G401 (cell line): ENCODE results near the gene GGACT. TPM values are rescaled to one million over a fixed set of nuclear protein-coding genes. Genes with fewer than 3 reads are reported as not detected.
"Not testable (repeated sequence)": the region's sequence is repeated elsewhere in the genome, so short reads cannot be mapped to it uniquely, and the experiment has no call there.

ENCODE experiments used
- DNase-seq: peaks from one replicate; pipeline ENCODE4 v3.0.0-alpha.2; 2015; ENCODE audit warnings: low spot score
- in situ Hi-C: cut with HindIII; loops from 2 replicates; pipeline ENCODE4 v1.10.0; 2016; ENCODE audit warnings: low sequenced_read_pairs, mixed read lengths
- total RNA-seq: library from RNA; depleted of rRNA; stranded (reverse); fragments of >200 nt; shearing (Covaris generic); gene quantifications from 2 replicates; pipeline ENCODE4 v1.2.3, GENCODE V29; 2014; rRNA removed

Gene GGACT
- 11.4 and 17.8 TPM in 2 replicates for total RNA-seq

DNA sequence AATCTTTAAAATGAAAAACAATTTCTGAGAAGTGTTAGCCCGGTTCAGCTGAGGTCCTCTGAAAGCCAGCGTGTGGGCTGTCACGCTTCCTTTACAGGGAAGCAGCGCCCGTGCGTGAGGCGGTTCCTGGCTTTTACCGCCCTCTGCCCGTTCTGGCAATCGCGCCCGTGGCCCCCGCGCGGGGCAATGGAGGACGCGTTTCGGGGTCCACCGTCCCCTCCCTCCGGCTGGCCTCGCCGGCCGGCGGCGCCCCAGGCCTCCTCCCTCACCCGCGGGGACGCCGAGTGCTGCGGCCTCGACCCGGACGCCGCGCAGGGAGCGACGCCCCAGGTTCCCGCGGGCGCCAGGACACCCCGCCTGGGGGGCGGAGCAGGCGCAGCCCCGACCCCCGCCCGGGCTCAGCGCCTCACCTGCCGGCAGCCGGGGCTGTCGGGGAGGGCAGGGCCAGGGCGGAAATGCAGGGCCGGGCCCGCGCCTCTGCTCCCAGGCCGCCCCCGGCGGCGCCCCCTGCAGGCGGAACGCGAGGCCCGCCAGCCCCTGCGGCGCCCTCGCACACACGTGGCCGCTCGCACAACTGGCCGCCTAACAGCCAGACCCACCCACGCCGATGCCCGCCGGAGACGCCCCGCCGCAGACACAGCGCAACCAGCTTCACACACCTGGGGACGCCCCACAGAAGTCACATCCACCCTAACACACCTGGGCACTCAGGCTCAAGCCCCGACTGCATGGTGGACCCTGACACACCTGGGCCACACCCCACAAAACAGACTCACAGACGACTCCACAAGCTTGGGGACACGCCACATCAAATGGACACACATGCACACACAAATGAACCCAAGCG is at the start of gene GGACT:
TSS of gene GGACT (minus strand) at position 459 of the 847 bp plus-strand sequence. CDS start 56,198 bp downstream, outside the sequence.
- in situ Hi-C loops = no loop called here
- peak; percentile 54 for DNase-seq

- DNase-seq = no peak
- in situ Hi-C loops = no loop called here
Measured at GRCh38 chr13:100637796-100638195, 49.2 kb upstream of the GGACT start.

DNA sequence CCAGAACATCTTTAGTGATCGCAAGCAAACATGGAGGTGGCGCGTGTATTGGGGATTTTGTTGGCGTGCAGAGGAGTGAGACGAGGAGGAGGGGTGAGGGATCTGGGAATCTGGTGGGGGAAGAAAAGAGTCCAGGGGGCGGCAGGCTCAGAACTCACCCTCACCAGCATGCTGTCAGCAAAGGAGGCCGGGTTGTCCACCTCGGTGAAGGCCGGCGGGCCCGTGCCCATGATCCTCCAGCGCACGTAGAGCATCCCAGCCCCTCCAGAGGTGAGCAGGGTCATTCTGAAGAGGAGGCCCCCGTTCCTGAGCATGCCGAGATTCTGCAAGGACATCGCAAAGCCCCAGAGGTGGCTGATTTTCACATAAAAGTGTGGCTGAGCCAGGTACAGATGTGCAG is 48.8 kb upstream of the GGACT start:
- DNase-seq = no peak
- in situ Hi-C loops = no loop called here

- no peak for DNase-seq
- in situ Hi-C loops = no loop called here
Measured at GRCh38 chr13:100636441-100636840, 47.9 kb upstream of the GGACT start.

DNA sequence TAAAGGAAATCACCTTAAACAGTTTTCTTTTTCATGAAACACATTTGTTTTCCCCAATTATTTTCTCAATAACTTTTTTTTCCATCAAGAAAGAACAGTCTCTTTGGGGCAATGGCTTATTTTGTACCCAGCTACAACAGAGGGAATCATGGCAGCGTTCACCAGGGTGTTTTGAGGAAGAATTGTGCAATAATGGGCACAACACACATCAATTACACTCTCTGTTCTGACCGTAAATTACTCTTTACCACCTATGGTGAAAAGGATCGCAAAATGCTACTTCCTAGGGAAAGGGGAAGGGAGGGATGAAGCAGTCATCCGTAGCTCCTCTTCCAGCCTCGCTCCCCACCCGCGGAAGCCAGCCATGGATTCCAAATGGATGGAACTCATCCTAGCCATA is 47.4 kb upstream of the GGACT start:
- in situ Hi-C loops = no loop called here
- no peak for DNase-seq

DNA sequence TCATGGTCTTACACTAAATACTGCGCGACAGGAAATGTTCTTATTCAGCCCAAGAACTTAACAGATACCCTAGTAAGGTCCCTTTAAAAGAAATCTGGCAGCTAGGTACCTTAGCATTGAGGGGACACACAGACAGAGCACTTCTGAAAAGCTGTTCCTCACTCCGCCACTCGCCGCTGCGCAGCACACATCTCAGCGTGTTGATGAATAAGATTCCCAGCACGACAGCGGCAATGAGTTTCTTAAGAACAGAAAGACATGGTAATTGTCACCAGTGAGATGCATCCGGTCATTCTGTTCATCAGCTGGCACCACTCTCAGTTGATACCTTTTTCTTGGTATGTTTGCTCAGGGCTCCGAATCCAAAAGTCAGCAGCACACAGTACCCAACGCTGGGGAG is 46.1 kb upstream of the GGACT start:
- DNase-seq = no peak
- in situ Hi-C loops = no loop called here

DNA sequence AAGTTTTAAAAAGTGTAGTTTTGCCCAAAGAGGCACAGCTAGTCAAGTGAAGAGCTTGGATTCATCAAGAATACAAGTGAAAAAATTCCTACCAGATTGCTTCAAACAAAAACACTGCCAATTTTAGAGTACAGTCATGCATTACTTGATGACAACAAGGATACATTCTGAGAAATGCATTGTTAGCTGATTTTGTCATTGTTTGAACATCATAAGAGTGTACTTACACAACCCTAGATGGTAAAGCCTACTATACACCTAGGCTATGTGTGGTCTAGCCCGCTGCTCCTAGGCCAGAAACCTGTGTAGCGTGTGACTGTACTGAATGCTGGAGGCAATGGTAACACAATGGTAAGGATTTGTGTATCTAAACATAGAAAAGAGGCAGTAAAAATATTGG is 44.9 kb upstream of the GGACT start:
- in situ Hi-C loops = no loop called here
- DNase-seq = no peak

- DNase-seq = peak; percentile 74
- in situ Hi-C loops = no loop called here
Measured at GRCh38 chr13:100630555-100630954, 42.0 kb upstream of the GGACT start.

GRCh38 chr13:100627120-100627519 is 38.5 kb upstream of the GGACT start:
- DNase-seq = no peak
- in situ Hi-C loops = no loop called here

DNA sequence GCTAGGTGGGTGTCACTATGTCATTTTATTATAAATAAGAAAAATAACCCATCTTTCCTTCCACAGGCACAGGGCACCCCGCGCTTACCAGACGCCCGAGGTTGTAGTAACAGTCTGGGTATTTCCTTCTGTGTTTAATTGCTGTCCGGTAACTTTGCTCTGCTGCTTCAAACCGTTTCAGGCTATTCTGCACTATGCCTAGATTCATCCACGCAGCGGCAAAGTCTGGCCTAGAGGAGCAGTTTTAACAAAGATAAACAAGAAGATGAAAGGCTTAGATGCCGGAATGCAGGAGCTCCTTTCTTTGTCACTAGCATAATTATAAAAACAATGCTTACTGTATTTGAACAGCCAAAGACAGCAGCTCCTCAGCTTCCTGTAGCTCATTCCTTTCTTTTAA is 36.9 kb upstream of the GGACT start:
- in situ Hi-C loops = no loop called here
- no peak for DNase-seq

- in situ Hi-C loops = no loop called here
- no peak for DNase-seq
Measured at GRCh38 chr13:100620792-100621191, 32.2 kb upstream of the GGACT start.

DNA sequence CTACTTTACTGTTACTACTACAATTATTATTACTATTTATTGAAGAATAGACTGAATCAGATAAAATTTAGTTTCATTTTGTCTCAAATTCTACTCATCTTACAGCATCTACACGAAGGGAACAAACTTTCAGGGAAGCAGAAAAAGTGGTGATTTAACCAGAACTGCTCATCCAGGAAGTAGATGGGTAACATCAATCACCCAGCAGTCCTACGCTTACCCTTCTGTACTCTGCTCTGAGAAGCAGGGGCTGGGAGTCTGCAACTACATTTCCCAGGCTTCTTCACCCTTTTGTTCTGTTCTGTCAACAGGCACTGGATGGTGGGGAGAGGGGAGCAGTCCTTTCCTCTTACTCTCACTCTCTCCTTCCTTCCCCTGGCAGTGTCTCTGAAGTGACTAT is 31.4 kb upstream of the GGACT start:
- no peak for DNase-seq
- in situ Hi-C loops = no loop called here

DNA sequence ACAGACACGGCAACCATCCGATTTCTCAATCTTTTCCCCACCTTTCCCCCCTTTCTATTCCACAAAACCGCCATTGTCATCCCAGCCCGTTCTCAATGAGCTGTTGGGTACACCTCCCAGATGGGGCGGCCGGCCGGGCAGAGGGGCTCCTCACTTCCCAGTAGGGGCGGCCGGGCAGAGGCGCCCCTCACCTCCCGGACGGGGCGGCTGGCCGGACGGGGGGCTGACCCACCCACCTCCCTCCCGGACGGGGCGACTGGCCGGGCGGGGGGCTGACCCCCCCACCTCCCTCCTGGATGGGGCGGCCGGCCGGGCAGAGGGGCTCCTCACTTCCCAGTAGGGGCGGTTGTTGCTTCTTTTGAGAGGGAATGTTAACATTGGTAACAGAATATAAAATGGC is 30.3 kb upstream of the GGACT start:
- in situ Hi-C loops, DNase-seq: not testable (repeated sequence)

- no peak for DNase-seq
- in situ Hi-C loops = no loop called here
Measured at GRCh38 chr13:100613031-100613430, 24.4 kb upstream of the GGACT start.

DNA sequence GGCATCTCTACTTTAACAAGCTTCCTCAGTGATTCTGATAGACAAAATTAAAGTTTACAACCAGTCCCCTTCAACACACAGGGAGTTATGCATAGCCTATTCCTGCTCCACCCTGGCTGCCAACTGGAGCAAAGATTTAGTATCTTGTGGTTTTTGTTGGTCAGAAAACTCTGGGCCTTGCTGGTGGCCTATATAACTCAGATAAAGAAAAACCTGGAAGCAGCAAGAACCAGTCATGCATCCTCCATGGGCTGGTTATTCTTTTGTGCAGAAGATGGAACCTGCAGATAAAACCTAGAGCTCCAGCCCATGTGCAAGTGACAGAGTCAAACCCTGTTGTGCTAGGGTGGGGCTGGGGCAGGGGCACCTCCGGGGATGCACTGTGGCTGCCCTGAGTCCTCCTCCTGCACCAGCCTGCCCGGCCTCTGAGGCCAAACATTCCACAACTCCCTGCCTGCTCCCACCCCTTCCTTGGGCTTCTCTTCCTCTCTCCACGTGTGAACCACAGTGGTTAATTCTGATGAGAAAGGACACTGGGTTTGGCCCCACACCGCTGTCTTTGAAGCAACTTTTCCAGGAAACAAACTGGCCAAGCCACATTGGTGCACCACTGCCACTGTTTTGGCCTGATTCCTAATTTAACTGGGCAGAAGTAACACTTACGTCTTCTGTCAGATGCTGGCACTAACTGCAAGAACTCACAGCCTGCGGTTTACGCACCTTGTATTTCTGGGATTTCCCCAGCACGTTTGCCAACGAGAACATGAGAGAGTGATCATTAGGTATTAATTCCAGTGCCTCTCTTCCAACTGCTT is 23.3 kb upstream of the GGACT start:
- in situ Hi-C loops = no loop called here
- DNase-seq = peak; percentile 55

DNA sequence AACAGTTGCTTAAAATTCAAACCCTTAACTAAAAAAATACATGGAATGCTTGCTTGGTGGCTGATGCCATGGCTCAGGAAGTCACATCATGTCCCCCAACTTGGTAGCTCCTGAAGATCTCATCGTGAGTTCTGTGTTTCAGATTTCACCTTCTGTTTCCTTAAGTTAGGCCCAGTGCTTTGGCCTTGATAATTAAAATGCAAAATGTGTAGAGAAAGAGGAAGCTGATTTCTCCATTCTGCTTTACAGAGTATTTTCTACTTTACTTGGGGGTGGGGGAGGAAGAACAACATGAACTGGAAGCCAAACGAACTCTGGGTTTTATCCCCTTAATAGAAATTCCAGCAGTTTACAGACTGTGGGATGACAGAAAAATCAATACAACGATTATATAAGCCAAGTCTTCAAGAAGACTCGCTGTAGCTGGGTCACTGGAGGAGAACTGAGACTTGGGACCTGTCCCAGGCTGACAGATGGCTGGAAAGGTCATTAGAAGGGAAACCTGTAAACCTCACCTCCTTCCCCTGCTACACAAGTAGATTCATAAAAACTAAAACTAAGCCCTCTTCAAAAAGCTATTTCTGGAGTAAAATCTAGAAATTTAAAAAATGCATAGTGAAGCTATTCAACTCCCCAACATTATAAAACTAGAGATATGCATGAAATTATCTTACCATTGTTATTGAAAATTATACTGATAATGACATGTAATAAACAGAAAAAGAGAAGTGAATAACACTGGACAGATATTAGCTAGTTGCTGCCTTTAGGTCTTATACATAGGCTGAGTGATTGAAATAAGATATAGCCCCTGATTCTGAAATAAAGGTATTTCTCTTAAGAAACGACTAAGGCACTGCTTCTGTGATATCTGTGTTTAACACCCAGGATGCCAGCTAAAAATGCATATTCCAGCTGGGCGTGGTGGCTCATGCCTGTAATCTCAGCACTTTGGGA is 22.1 kb upstream of the GGACT start:
- peak; percentile 96 for DNase-seq
- in situ Hi-C loops = no loop called here

GRCh38 chr13:100608906-100609305 is 20.3 kb upstream of the GGACT start:
- in situ Hi-C loops = no loop called here
- no peak for DNase-seq

- in situ Hi-C loops = no loop called here
- DNase-seq = no peak
Measured at GRCh38 chr13:100608489-100608888, 19.9 kb upstream of the GGACT start.
